ENCODE measurements around the gene PTGR1.

DNA sequence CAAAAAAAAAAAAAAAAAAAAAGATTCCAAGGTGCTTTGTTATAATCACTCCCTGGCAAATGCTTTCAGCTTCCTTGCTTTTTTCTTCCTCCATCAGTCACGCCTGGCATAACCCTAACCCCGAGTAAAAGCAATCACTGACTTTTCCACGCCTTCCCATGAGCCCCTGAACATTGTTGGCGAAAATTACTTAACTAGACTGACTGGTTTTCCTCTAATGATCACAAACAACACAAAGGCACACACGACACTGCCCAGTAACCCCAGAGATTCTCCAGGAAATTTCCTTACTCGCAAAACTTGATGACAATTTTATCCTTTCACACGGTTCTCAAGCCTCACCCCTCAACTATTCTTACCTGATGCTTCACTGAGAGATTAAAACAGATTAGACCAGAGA, 11.4 kb upstream of the PTGR1 start:
- TF ChIP-seq, protein P1, sequence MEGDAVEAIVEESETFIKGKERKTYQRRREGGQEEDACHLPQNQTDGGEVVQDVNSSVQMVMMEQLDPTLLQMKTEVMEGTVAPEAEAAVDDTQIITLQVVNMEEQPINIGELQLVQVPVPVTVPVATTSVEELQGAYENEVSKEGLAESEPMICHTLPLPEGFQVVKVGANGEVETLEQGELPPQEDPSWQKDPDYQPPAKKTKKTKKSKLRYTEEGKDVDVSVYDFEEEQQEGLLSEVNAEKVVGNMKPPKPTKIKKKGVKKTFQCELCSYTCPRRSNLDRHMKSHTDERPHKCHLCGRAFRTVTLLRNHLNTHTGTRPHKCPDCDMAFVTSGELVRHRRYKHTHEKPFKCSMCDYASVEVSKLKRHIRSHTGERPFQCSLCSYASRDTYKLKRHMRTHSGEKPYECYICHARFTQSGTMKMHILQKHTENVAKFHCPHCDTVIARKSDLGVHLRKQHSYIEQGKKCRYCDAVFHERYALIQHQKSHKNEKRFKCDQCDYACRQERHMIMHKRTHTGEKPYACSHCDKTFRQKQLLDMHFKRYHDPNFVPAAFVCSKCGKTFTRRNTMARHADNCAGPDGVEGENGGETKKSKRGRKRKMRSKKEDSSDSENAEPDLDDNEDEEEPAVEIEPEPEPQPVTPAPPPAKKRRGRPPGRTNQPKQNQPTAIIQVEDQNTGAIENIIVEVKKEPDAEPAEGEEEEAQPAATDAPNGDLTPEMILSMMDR (IDR thresholded peaks at IDR 0.05) = no peak
- TF ChIP-seq ZBTB21 (CRISPR knock-in tag; IDR thresholded peaks at IDR 0.05; ENCODE audit: borderline replicate concordance) = no peak
- TF ChIP-seq, protein P2, sequence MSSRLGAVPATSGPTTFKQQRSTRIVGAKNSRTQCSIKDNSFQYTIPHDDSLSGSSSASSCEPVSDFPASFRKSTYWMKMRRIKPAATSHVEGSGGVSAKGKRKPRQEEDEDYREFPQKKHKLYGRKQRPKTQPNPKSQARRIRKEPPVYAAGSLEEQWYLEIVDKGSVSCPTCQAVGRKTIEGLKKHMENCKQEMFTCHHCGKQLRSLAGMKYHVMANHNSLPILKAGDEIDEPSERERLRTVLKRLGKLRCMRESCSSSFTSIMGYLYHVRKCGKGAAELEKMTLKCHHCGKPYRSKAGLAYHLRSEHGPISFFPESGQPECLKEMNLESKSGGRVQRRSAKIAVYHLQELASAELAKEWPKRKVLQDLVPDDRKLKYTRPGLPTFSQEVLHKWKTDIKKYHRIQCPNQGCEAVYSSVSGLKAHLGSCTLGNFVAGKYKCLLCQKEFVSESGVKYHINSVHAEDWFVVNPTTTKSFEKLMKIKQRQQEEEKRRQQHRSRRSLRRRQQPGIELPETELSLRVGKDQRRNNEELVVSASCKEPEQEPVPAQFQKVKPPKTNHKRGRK (CRISPR knock-in tag; IDR thresholded peaks at IDR 0.05; ENCODE audit: borderline replicate concordance) = no peak
- no peak for TF ChIP-seq CREM (CRISPR knock-in tag; IDR thresholded peaks at IDR 0.05)
- TF ChIP-seq, protein P3, sequence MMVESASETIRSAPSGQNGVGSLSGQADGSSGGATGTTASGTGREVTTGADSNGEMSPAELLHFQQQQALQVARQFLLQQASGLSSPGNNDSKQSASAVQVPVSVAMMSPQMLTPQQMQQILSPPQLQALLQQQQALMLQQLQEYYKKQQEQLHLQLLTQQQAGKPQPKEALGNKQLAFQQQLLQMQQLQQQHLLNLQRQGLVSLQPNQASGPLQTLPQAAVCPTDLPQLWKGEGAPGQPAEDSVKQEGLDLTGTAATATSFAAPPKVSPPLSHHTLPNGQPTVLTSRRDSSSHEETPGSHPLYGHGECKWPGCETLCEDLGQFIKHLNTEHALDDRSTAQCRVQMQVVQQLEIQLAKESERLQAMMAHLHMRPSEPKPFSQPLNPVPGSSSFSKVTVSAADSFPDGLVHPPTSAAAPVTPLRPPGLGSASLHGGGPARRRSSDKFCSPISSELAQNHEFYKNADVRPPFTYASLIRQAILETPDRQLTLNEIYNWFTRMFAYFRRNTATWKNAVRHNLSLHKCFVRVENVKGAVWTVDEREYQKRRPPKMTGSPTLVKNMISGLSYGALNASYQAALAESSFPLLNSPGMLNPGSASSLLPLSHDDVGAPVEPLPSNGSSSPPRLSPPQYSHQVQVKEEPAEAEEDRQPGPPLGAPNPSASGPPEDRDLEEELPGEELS (CRISPR knock-in tag; IDR thresholded peaks at IDR 0.05) = no peak
- TF ChIP-seq ZNF423 (CRISPR knock-in tag; IDR thresholded peaks at IDR 0.05) = no peak
- TF ChIP-seq, protein P4, sequence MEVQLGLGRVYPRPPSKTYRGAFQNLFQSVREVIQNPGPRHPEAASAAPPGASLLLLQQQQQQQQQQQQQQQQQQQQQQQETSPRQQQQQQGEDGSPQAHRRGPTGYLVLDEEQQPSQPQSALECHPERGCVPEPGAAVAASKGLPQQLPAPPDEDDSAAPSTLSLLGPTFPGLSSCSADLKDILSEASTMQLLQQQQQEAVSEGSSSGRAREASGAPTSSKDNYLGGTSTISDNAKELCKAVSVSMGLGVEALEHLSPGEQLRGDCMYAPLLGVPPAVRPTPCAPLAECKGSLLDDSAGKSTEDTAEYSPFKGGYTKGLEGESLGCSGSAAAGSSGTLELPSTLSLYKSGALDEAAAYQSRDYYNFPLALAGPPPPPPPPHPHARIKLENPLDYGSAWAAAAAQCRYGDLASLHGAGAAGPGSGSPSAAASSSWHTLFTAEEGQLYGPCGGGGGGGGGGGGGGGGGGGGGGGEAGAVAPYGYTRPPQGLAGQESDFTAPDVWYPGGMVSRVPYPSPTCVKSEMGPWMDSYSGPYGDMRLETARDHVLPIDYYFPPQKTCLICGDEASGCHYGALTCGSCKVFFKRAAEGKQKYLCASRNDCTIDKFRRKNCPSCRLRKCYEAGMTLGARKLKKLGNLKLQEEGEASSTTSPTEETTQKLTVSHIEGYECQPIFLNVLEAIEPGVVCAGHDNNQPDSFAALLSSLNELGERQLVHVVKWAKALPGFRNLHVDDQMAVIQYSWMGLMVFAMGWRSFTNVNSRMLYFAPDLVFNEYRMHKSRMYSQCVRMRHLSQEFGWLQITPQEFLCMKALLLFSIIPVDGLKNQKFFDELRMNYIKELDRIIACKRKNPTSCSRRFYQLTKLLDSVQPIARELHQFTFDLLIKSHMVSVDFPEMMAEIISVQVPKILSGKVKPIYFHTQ (CRISPR knock-in tag; IDR thresholded peaks at IDR 0.05) = no peak

Data from WTC11 (cell line).